Tibial nerve (tissue), 4 donors: Measurements from ENCODE around the gene ORC1. TPM values are rescaled to one million over a fixed set of nuclear protein-coding genes. Genes with fewer than 3 reads are reported as not detected.

ENCODE experiments used
- DNase-seq, 2 donors: peaks; one replicate each; pipeline ENCODE4 v3.0.0-alpha.2; 2019; ENCODE audit warnings: low spot score in 2 of 2
- H3K27ac ChIP-seq, 4 donors: fragments of 200-600 bp; sonication (generic) in 3 of 4; one replicate each; pipeline ENCODE4 v1.5.1; 2017 to 2019; ENCODE audit warnings: mild to moderate bottlenecking in 1 of 4
- H3K27me3 ChIP-seq, 2 donors: fragments of 200-600 bp; sonication (generic) in 1 of 2; one replicate each; pipeline versions ENCODE4 v1.5.1 to v1.6.0; 2017 to 2019
- H3K36me3 ChIP-seq, 3 donors: fragments of 200-600 bp; sonication (generic); one replicate each; pipeline ENCODE4 v1.5.1; 2018 to 2019
- H3K4me1 ChIP-seq, 4 donors: fragments of 200-600 bp; sonication (generic) in 3 of 4; one replicate each; pipeline ENCODE4 v1.5.1; 2017 to 2019
- H3K4me3 ChIP-seq, 4 donors: fragments of 200-600 bp; sonication (generic) in 3 of 4; one replicate each; pipeline ENCODE4 v1.5.1; 2017 to 2019; ENCODE audit warnings: mild to moderate bottlenecking in 1 of 4, moderate library complexity in 1 of 4
- H3K9me3 ChIP-seq, 4 donors: fragments of 200-600 bp; sonication (generic) in 3 of 4; one replicate each; pipeline ENCODE4 v1.5.1; 2017 to 2019
- CTCF ChIP-seq, 5 experiments: fragments of 200-600 bp in 3 of 5; fragments of 450-650 bp in 2 of 5; sonication (generic) in 3 of 5; IDR thresholded peaks; one replicate each; pipeline ENCODE4 v1.5.1; 2016 to 2019; ENCODE audit warnings: antibody characterized with exemption in 5 of 5, mild to moderate bottlenecking in 3 of 5, moderate library complexity in 2 of 5
- EP300 ChIP-seq, 2 donors: sonication (generic); formaldehyde crosslinking; IDR thresholded peaks; one replicate each; pipeline ENCODE4 v1.6.1; 2017; ENCODE audit warnings: antibody characterized with exemption in 2 of 2, mild to moderate bottlenecking in 1 of 2
- POLR2A ChIP-seq, 2 donors: fragments of 450-650 bp; IDR thresholded peaks; one replicate each; pipeline ENCODE4 v1.6.1; 2017; ENCODE audit warnings: antibody characterized with exemption in 2 of 2, mild to moderate bottlenecking in 2 of 2, moderate library complexity in 2 of 2
- WGBS, 2 donors: methylation state at CpG; one replicate each; pipeline ENCODE4 v1.1.5; 2018; 5-methylcytosine and 5-hydroxymethylcytosine counted together
- total RNA-seq, 4 donors: library from RNA; depleted of rRNA; stranded (reverse); fragments of >200 nt; gene quantifications; one replicate each; pipeline ENCODE4 v1.1.0, GENCODE V29; 2016

Gene ORC1
- total RNA-seq, 4 donors from 2014 or later, result 0.22 to 0.84 (median 0.35) TPM

DNA sequence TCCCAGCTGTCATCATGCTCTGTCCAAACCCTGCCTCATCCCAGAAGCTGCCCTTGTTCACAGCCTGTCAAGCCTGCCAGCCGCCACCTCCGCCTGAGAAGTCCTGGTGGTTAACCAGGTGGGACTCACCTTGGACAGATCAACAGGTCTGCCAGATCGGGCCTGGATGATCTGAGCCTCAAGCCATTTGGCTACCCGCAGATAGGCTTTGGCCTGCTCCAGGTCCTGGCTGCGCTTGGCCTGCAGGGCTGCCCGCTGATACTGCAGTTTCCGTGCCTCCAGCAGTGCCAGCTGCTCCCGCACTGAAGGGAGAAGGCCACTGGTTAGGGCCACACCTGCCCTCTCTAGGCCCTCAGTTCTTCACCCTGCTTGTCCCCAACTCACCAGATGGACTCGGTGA, 46.8 kb downstream of the ORC1 start:
- TF ChIP-seq POLR2A (IDR thresholded peaks at IDR 0.05), result no peak
- no peak for TF ChIP-seq EP300 (IDR thresholded peaks at IDR 0.05)
- TF ChIP-seq CTCF (IDR thresholded peaks at IDR 0.05), result no peak
- Histone ChIP-seq H3K9me3 (no peaks in the 10 kb centered on the region), H3K27ac (no peak overlapping the region), H3K4me1 (peaks cover 0 to 10% (median 2%) of the 10 kb centered on the region in 4 donors), H3K4me3 (no peak overlapping the region), H3K36me3 (peaks cover 16 to 99% (median 60%) of the 10 kb centered on the region in 3 donors), H3K27me3 (no peaks in the 10 kb centered on the region)
- WGBS, 2 donors, result 93 to 96% methylated on average over 7 to 8 of the region's 9 CpGs
- no peak for DNase-seq

DNA sequence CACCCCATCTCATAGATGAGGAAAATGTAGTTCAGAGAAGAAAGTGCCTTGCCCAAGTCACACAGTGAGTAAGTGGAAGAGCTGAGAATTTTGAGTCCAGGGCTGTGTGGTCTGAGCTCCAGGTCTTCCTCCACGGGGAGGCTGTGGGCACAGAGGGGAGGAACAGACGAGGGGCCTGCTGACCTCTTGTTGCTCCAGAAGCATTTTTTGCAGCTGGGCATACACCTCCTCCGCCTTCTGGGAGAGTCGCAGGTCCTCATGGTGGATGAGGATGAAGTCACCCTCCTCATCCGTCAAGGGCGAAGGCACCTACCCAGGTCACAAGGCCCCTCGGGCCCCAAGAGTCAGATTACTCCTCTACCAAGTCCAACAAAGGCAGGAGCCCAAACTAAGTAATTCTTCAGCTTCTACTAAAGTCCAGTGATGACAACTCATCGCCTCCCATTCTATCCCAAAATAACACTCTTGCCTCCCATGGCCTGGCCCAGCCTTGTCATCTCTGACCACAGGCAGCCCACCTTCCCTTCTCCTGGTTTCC, 47.3 kb downstream of the ORC1 start:
- 85 to 90% methylated on average over 8 of the region's 8 CpGs for WGBS, 2 donors
- Histone ChIP-seq H3K27ac (no peak overlapping the region), H3K4me3 (no peak overlapping the region), H3K27me3 (no peaks in the 10 kb centered on the region), H3K36me3 (peaks cover 16 to 97% (median 57%) of the 10 kb centered on the region in 3 donors), H3K9me3 (no peaks in the 10 kb centered on the region), H3K4me1 (peaks cover 0 to 13% (median 2%) of the 10 kb centered on the region in 4 donors)
- no peak for TF ChIP-seq POLR2A (IDR thresholded peaks at IDR 0.05)
- no peak for TF ChIP-seq EP300 (IDR thresholded peaks at IDR 0.05)
- no peak for TF ChIP-seq CTCF (IDR thresholded peaks at IDR 0.05)
- no peak for DNase-seq

- no peak for TF ChIP-seq EP300 (IDR thresholded peaks at IDR 0.05)
- TF ChIP-seq POLR2A (IDR thresholded peaks at IDR 0.05), result no peak
- TF ChIP-seq CTCF (IDR thresholded peaks at IDR 0.05), result no peak
- H3K9me3 ChIP-seq, result no peaks in the 10 kb centered on the region
- no peaks in the 10 kb centered on the region for H3K27me3 ChIP-seq
- H3K4me1 ChIP-seq, result peaks cover 0 to 14% (median 2%) of the 10 kb centered on the region in 4 donors
- no peak overlapping the region for H3K27ac ChIP-seq
- 73 to 86% methylated on average over 10 to 11 of the region's 11 CpGs for WGBS, 2 donors
- no peak overlapping the region for H3K4me3 ChIP-seq
- H3K36me3 ChIP-seq, result peaks cover 16 to 92% (median 53%) of the 10 kb centered on the region in 3 donors
- no peak for DNase-seq
Measured at GRCh38 chr1:52355847-52356505, 48.2 kb downstream of the ORC1 start.

DNA sequence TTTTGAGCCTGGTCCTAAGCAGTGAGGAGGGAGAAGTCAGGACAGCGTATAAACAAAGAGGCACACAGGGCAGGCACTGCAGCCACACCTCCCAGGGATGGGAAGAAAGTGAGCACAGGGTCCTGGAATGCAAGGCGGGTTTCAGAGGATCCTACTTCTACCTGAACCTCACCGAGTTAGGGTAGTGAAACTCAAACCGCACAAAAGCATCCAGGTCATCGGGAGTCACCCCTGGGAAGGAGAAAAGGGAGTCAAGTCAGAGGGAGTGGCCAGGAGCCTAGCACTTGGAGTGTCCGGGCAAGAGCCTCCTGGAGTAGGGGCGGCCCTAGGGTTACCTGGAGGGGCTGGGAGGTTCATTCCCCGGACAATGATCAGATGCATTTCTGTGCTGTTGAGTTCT, 48.8 kb downstream of the ORC1 start:
- peaks cover 16 to 87% (median 51%) of the 10 kb centered on the region in 3 donors for H3K36me3 ChIP-seq

More for the DNA sequence above, 48.8 kb downstream of the ORC1 start:
- peaks cover 0 to 11% (median 2%) of the 10 kb centered on the region in 4 donors for H3K4me1 ChIP-seq
- H3K27ac ChIP-seq, result no peak overlapping the region
- H3K27me3 ChIP-seq, result no peaks in the 10 kb centered on the region
- WGBS, 2 donors, result 90 to 93% methylated on average over 8 of the region's 8 CpGs
- no peak for DNase-seq
- H3K9me3 ChIP-seq, result no peaks in the 10 kb centered on the region
- TF ChIP-seq CTCF (IDR thresholded peaks at IDR 0.05), result no peak
- no peak for TF ChIP-seq POLR2A (IDR thresholded peaks at IDR 0.05)
- no peak for TF ChIP-seq EP300 (IDR thresholded peaks at IDR 0.05)
- no peak overlapping the region for H3K4me3 ChIP-seq
